DND-41 (cell line): ENCODE measurements around the gene RYR2.

Experiments
- ATAC-seq: fragments of 200-7000 bp; cut with Tn5 transposase; 3 replicates; pipeline ENCODE4 v1.9.1; 2021; ENCODE audit warnings: low read depth; ENCODE audit not compliant: insufficient read depth
- DNase-seq: peaks from one replicate; pipeline ENCODE4 v3.0.0-alpha.2; 2020
- H2AFZ ChIP-seq: 2 replicates; pipeline ENCODE4 v1.6.0; 2012; ENCODE audit warnings: low read depth, low read length
- H3K27ac ChIP-seq: 2 replicates; pipeline ENCODE4 v1.5.1; 2012; ENCODE audit warnings: low read length, inconsistent platforms
- H3K27me3 ChIP-seq: fragments of 200-600 bp; sonication (generic); 2 replicates; pipeline ENCODE4 v1.6.0; 2012; ENCODE audit warnings: low read length, mild to moderate bottlenecking, inconsistent platforms; ENCODE audit not compliant: insufficient read depth, poor library complexity
- H3K36me3 ChIP-seq: 2 replicates; pipeline ENCODE4 v1.5.1; 2012; ENCODE audit warnings: low read length, inconsistent platforms; ENCODE audit not compliant: insufficient read depth
- H3K4me1 ChIP-seq: 2 replicates; pipeline ENCODE4 v1.5.1; 2012; ENCODE audit warnings: mild to moderate bottlenecking, low read length; ENCODE audit not compliant: insufficient read depth
- H3K4me2 ChIP-seq: 2 replicates; pipeline ENCODE4 v1.6.0; 2012; ENCODE audit warnings: mild to moderate bottlenecking, moderate library complexity, low read length, inconsistent platforms; ENCODE audit not compliant: insufficient read depth
- H3K4me3 ChIP-seq, 2 experiments: fragments of 200-600 bp in 1 of 2; shearing (Covaris generic) in 1 of 2; 2 replicates each; pipeline ENCODE4 v1.5.1; 2012 to 2016; ENCODE audit warnings: inconsistent platforms in 2 of 2, low read length in 2 of 2, mild to moderate bottlenecking in 2 of 2, low read depth in 1 of 2, moderate library complexity in 1 of 2
- H3K79me2 ChIP-seq: 2 replicates; pipeline ENCODE4 v1.6.0; 2012; ENCODE audit warnings: low read length, inconsistent platforms; ENCODE audit not compliant: insufficient read depth
- H3K9ac ChIP-seq: 2 replicates; pipeline ENCODE4 v1.6.0; 2012; ENCODE audit warnings: low read depth, mild to moderate bottlenecking, inconsistent platforms, low read length, moderate library complexity
- H3K9me3 ChIP-seq: 2 replicates; pipeline ENCODE4 v1.5.1; 2012; ENCODE audit warnings: low read length, moderate library complexity, mild to moderate bottlenecking, inconsistent platforms; ENCODE audit not compliant: insufficient read depth, severe bottlenecking
- H4K20me1 ChIP-seq: 2 replicates; pipeline ENCODE4 v1.6.0; 2012; ENCODE audit warnings: low read length; ENCODE audit not compliant: insufficient read depth
- CTCF ChIP-seq: IDR thresholded peaks from 2 replicates; pipeline ENCODE4 v1.5.1; 2012; ENCODE audit warnings: borderline replicate concordance, low read length, moderate library complexity, mild to moderate bottlenecking; ENCODE audit not compliant: poor library complexity, severe bottlenecking; ENCODE audit errors: extremely low read depth
- EZH2 ChIP-seq: IDR thresholded peaks from 3 replicates; pipeline ENCODE4 v1.6.1; 2012; ENCODE audit warnings: borderline replicate concordance, low read depth, mild to moderate bottlenecking, moderate library complexity, low read length, inconsistent platforms; ENCODE audit not compliant: severe bottlenecking

Gene RYR2

DNA sequence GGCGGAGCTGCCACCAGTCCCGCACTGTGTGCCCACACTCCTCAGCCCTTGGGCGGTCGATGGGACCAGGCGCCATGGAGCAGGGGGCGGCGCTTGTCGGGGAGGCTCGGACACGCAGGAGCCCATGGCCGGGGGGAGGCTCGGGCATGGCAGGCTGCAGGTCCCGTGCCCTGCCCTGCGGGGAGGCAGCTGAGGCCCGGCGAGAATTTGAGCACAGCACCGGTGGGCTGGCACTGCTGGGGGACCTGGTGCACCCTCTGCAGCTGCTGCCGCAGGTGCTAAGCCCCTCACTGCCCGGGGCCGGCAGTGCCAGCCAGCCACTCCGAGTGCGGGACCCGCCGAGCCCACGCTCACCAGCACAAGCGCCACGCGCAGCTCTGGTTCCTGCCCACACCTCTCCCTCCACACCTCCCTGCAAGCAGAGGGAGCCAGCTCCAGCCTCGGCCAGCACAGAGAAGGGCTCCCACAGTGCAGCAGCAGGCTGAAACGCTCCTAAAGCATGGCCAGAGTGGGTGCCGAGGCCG, 267.7 kb downstream of the RYR2 start:
- Histone ChIP-seq H3K36me3 (no peaks in the 10 kb centered on the region), H4K20me1 (no peaks in the 10 kb centered on the region), H3K9me3 (no peaks in the 10 kb centered on the region), H3K27me3 (no peaks in the 10 kb centered on the region), H3K79me2 (no peaks in the 10 kb centered on the region), H3K4me1 (no peaks in the 10 kb centered on the region), H2AFZ (no peak overlapping the region), H3K27ac (no peak overlapping the region), H3K9ac (no peak overlapping the region), H3K4me3 (no peak overlapping the region), H3K4me2 (no peak overlapping the region)
- no peak for TF ChIP-seq EZH2
- TF ChIP-seq CTCF, result no peak
- ATAC-seq (no peak), DNase-seq (no peak)

DNA sequence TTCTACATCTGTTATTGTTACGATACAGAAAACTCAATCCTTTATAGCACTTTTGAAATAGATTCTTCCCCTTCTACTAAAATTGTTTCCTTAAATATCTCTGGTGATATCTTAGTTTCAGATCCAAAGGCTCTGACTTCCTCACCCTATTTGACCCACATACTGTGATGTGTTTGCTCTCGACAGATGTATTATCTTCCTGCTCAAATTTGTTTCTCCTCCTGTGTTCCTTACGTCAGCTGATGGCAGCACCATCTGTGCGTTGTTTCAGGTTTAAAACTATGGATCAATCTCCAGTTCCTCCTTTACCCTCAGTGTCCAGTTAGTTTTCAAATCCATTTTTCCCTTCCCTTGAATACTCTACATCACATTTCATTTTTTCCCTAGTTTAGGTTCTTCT, 274.4 kb downstream of the RYR2 start:
- Histone ChIP-seq H3K27me3 (no peaks in the 10 kb centered on the region), H3K79me2 (no peaks in the 10 kb centered on the region), H3K4me3 (no peak overlapping the region), H2AFZ (no peak overlapping the region), H3K27ac (no peak overlapping the region), H3K9me3 (no peaks in the 10 kb centered on the region), H3K4me1 (no peaks in the 10 kb centered on the region), H4K20me1 (no peaks in the 10 kb centered on the region), H3K4me2 (no peak overlapping the region), H3K36me3 (no peaks in the 10 kb centered on the region), H3K9ac (no peak overlapping the region)
- TF ChIP-seq CTCF, result no peak
- ATAC-seq (no peak), DNase-seq (no peak)

DNA sequence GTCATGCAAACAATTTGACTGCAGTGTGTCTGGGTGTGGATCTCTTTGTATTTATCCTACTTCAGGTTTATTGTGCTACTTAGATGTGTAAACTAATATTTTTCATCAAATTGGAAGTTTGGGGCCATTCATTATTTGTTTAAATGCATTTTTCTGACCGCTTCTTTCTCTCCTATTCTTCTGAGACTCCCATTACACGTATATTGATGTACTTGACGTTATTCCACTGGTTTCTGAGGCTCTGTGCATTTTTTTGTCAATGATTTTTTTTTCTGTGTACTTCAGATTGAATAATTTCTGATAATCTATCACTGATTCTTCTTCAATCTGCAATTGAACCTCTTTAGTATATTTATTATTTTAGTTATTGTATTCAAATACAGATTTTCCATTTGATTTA, 276.8 kb downstream of the RYR2 start:
- H3K4me2 ChIP-seq, result no peak overlapping the region
- H3K9me3 ChIP-seq, result no peaks in the 10 kb centered on the region
- no peaks in the 10 kb centered on the region for H3K27me3 ChIP-seq

More for the DNA sequence above, 276.8 kb downstream of the RYR2 start:
- H3K4me3 ChIP-seq, result no peak overlapping the region
- H3K4me1 ChIP-seq, result no peaks in the 10 kb centered on the region
- ATAC-seq, result no peak
- TF ChIP-seq CTCF (no peak), EZH2 (no peak)
- no peaks in the 10 kb centered on the region for H3K79me2 ChIP-seq
- no peak overlapping the region for H3K9ac ChIP-seq
- no peak for DNase-seq
- no peak overlapping the region for H3K27ac ChIP-seq
- H4K20me1 ChIP-seq, result no peaks in the 10 kb centered on the region
- no peak overlapping the region for H2AFZ ChIP-seq
- H3K36me3 ChIP-seq, result no peaks in the 10 kb centered on the region
